Measurements from ENCODE around the gene STK33. TPM values are rescaled to one million over a fixed set of nuclear protein-coding genes. Genes with fewer than 3 reads are reported as not detected.

STK33 gene
- polyA plus RNA-seq, 1 donor from 2014 or later, result 13.9 TPM

DNA sequence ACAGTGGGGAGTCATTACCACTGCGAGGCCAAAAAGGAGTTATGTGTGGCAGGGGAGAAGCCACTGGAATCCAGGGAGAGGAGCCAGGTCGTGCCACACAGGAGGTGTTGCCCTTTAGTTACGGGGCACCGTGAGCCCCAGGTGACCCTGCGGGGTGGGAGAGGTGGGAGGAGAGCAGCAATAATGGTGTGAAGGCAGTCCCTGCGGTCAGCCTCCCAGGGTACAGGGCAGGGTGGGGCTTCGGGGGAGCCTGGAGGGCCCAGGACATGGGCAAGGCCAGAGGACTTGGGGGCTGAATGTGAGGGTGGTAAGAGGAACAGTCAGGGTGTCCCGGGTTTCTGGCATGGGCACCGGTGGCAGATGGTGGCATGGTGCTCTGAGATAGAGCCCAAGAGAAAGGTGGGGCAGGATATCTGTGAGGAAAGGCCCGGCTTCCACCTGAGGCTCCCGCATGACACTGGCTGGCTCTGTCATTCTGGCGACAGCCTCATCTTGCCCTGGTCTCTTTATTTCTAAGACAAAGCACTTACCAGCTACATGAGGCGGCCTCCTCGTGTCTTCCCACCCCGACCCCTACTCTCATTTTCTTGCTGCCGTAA is 247.8 kb downstream of the STK33 start:
- H2AFZ ChIP-seq (ENCODE audit: low read depth, low read length), result no peak overlapping the region
- no peaks in the 10 kb centered on the region for H3K9me2 ChIP-seq (ENCODE audit: insufficient read depth, low read length)
- no peaks in the 10 kb centered on the region for H3K27me3 ChIP-seq (ENCODE audit: insufficient read depth, low read depth, low read length)
- no peak overlapping the region for H3K4me2 ChIP-seq (ENCODE audit: low read length)
- TF ChIP-seq SMC3 (conservative IDR thresholded peaks at IDR 0.05; ENCODE audit: poor library complexity), result no peak
- TF ChIP-seq, protein P1, sequence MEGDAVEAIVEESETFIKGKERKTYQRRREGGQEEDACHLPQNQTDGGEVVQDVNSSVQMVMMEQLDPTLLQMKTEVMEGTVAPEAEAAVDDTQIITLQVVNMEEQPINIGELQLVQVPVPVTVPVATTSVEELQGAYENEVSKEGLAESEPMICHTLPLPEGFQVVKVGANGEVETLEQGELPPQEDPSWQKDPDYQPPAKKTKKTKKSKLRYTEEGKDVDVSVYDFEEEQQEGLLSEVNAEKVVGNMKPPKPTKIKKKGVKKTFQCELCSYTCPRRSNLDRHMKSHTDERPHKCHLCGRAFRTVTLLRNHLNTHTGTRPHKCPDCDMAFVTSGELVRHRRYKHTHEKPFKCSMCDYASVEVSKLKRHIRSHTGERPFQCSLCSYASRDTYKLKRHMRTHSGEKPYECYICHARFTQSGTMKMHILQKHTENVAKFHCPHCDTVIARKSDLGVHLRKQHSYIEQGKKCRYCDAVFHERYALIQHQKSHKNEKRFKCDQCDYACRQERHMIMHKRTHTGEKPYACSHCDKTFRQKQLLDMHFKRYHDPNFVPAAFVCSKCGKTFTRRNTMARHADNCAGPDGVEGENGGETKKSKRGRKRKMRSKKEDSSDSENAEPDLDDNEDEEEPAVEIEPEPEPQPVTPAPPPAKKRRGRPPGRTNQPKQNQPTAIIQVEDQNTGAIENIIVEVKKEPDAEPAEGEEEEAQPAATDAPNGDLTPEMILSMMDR (IDR thresholded peaks at IDR 0.05; ENCODE audit: poor library complexity, severe bottlenecking), result no peak
- TF ChIP-seq, protein P2, sequence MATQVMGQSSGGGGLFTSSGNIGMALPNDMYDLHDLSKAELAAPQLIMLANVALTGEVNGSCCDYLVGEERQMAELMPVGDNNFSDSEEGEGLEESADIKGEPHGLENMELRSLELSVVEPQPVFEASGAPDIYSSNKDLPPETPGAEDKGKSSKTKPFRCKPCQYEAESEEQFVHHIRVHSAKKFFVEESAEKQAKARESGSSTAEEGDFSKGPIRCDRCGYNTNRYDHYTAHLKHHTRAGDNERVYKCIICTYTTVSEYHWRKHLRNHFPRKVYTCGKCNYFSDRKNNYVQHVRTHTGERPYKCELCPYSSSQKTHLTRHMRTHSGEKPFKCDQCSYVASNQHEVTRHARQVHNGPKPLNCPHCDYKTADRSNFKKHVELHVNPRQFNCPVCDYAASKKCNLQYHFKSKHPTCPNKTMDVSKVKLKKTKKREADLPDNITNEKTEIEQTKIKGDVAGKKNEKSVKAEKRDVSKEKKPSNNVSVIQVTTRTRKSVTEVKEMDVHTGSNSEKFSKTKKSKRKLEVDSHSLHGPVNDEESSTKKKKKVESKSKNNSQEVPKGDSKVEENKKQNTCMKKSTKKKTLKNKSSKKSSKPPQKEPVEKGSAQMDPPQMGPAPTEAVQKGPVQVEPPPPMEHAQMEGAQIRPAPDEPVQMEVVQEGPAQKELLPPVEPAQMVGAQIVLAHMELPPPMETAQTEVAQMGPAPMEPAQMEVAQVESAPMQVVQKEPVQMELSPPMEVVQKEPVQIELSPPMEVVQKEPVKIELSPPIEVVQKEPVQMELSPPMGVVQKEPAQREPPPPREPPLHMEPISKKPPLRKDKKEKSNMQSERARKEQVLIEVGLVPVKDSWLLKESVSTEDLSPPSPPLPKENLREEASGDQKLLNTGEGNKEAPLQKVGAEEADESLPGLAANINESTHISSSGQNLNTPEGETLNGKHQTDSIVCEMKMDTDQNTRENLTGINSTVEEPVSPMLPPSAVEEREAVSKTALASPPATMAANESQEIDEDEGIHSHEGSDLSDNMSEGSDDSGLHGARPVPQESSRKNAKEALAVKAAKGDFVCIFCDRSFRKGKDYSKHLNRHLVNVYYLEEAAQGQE (IDR thresholded peaks at IDR 0.05; ENCODE audit: borderline replicate concordance), result no peak
- TF ChIP-seq MXI1 (conservative IDR thresholded peaks at IDR 0.05; ENCODE audit: poor library complexity, severe bottlenecking), result no peak
- TF ChIP-seq EP300 (conservative IDR thresholded peaks at IDR 0.05; ENCODE audit: poor library complexity, severe bottlenecking), result no peak
- TF ChIP-seq RAD21 (conservative IDR thresholded peaks at IDR 0.05), result no peak
- no peak for TF ChIP-seq POLR2AphosphoS5 (IDR thresholded peaks at IDR 0.05)
- no peak for TF ChIP-seq EZH2 (IDR thresholded peaks at IDR 0.05; ENCODE audit: borderline replicate concordance, insufficient read depth, low read length, poor library complexity, severe bottlenecking)
- TF ChIP-seq TAF1 (IDR thresholded peaks at IDR 0.05; ENCODE audit: low read depth), result no peak
- no peak overlapping the region for H3K9ac ChIP-seq (ENCODE audit: low read length)
- no peaks in the 10 kb centered on the region for H3K36me3 ChIP-seq (ENCODE audit: insufficient read depth, low read length)
- H3K79me2 ChIP-seq (replicated peaks; ENCODE audit: insufficient read depth, low read length), result no peaks in the 10 kb centered on the region
- no peaks in the 10 kb centered on the region for H3F3A ChIP-seq (ENCODE audit: insufficient read depth, low read length, poor library complexity, severe bottlenecking)
- no peaks in the 10 kb centered on the region for H4K20me1 ChIP-seq (ENCODE audit: insufficient read depth)
- H3K27ac ChIP-seq (ENCODE audit: low read length), result no peak overlapping the region
- no peaks in the 10 kb centered on the region for H3K9me3 ChIP-seq (ENCODE audit: low read length)
- H3K4me3 ChIP-seq (ENCODE audit: low read length), result no peak overlapping the region

DNA sequence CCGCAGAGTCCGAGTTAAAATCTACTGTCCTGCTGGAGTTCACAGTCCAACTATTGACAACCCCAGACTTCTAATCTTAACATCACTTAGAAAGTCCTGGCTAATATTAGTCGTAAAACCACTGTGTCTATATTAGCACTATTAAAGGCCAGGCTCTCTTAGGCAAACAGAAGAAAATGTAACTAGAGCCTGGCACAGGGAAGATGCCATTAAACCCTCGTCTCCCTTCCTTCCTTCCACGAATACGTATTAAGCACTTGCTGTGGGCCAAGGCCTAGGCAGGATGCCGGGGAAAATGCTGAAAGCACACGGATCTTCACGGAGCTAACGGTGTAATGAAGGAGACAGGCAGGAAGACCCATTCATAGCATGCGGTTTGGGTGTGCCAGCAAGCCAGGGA is 248.8 kb downstream of the STK33 start:
- Histone ChIP-seq H4K20me1 (ENCODE audit: insufficient read depth) (no peaks in the 10 kb centered on the region), H3K9ac (ENCODE audit: low read length) (no peak overlapping the region), H3K27me3 (ENCODE audit: insufficient read depth, low read depth, low read length) (no peaks in the 10 kb centered on the region), H3K79me2 (replicated peaks; ENCODE audit: insufficient read depth, low read length) (no peaks in the 10 kb centered on the region), H3K9me2 (ENCODE audit: insufficient read depth, low read length) (no peaks in the 10 kb centered on the region), H3K27ac (ENCODE audit: low read length) (no peak overlapping the region), H3K4me2 (ENCODE audit: low read length) (no peak overlapping the region), H3F3A (ENCODE audit: insufficient read depth, low read length, poor library complexity, severe bottlenecking) (no peaks in the 10 kb centered on the region), H3K9me3 (ENCODE audit: low read length) (no peaks in the 10 kb centered on the region), H3K36me3 (ENCODE audit: insufficient read depth, low read length) (no peaks in the 10 kb centered on the region), H2AFZ (ENCODE audit: low read depth, low read length) (no peak overlapping the region), H3K4me3 (ENCODE audit: low read length) (no peak overlapping the region)
- TF ChIP-seq, protein P2 (IDR thresholded peaks at IDR 0.05; ENCODE audit: borderline replicate concordance), result no peak
- TF ChIP-seq POLR2AphosphoS5 (IDR thresholded peaks at IDR 0.05) (no peak), EP300 (conservative IDR thresholded peaks at IDR 0.05; ENCODE audit: poor library complexity, severe bottlenecking) (no peak)
- TF ChIP-seq, protein P1 (IDR thresholded peaks at IDR 0.05; ENCODE audit: poor library complexity, severe bottlenecking), result no peak

All from neural cell (in vitro differentiated cells).